GM06990 (cell line): ENCODE measurements around the gene AXDND1.
"Not testable (repeated sequence)": the region's sequence is repeated elsewhere in the genome, so short reads cannot be mapped to it uniquely, and the experiment has no call there.

Experiments used
- DNase-seq: peaks from one replicate; pipeline ENCODE4 v3.0.0-alpha.2; 2011; ENCODE audit not compliant: insufficient read length; ENCODE audit errors: extremely low read depth
- H3K27me3 ChIP-seq: replicated peaks from 2 replicates; pipeline ENCODE4 v1.6.0; 2011; ENCODE audit warnings: low read length; ENCODE audit not compliant: control insufficient read depth, insufficient read depth
- H3K36me3 ChIP-seq: 2 replicates; pipeline ENCODE4 v1.5.1; 2011; ENCODE audit warnings: low read length; ENCODE audit not compliant: control insufficient read depth, insufficient read depth
- H3K4me3 ChIP-seq: replicated peaks from 2 replicates; pipeline ENCODE4 v1.5.1; 2011; ENCODE audit warnings: low read depth, mild to moderate bottlenecking, control low read depth, low read length
- CTCF ChIP-seq: IDR thresholded peaks from 2 replicates; pipeline ENCODE4 v1.5.1; 2011; ENCODE audit warnings: low read length, control low read depth, mild to moderate bottlenecking, inconsistent platforms; ENCODE audit not compliant: insufficient read depth, poor library complexity, severe bottlenecking

Gene AXDND1

GRCh38 chr1:179424610-179425009, 58.8 kb downstream of the AXDND1 start:
- H3K4me3 ChIP-seq, result no peak overlapping the region
- TF ChIP-seq CTCF, result no peak

GRCh38 chr1:179425186-179425585, 59.4 kb downstream of the AXDND1 start:
- Histone ChIP-seq H3K27me3 (no peaks in the 10 kb centered on the region), H3K4me3 (no peak overlapping the region), H3K36me3 (no peaks in the 10 kb centered on the region)
- TF ChIP-seq CTCF, result no peak
- DNase-seq, result no peak

More at GRCh38 chr1:179424610-179425009, 58.8 kb downstream of the AXDND1 start:
- H3K27me3 ChIP-seq, result no peaks in the 10 kb centered on the region
- no peak for DNase-seq
- H3K36me3 ChIP-seq, result no peaks in the 10 kb centered on the region

- no peak for TF ChIP-seq CTCF
- Histone ChIP-seq H3K4me3 (no peak overlapping the region), H3K36me3 (no peaks in the 10 kb centered on the region), H3K27me3 (no peaks in the 10 kb centered on the region)
- no peak for DNase-seq
Observed at GRCh38 chr1:179437171-179437570, 71.4 kb downstream of the AXDND1 start.

GRCh38 chr1:179439646-179440045, 73.9 kb downstream of the AXDND1 start:
- H3K27me3 ChIP-seq, H3K4me3 ChIP-seq, DNase-seq, H3K36me3 ChIP-seq: not testable (repeated sequence)

GRCh38 chr1:179440301-179440700, 74.5 kb downstream of the AXDND1 start:
- H3K27me3 ChIP-seq, H3K4me3 ChIP-seq, H3K36me3 ChIP-seq, DNase-seq: not testable (repeated sequence)

- Histone ChIP-seq H3K36me3 (no peaks in the 10 kb centered on the region), H3K4me3 (no peak overlapping the region), H3K27me3 (no peaks in the 10 kb centered on the region)
- DNase-seq, result no peak
- no peak for TF ChIP-seq CTCF
Observed at GRCh38 chr1:179440971-179441370, 75.2 kb downstream of the AXDND1 start.

GRCh38 chr1:179441501-179441900, 75.7 kb downstream of the AXDND1 start:
- no peak for DNase-seq
- Histone ChIP-seq H3K27me3 (no peaks in the 10 kb centered on the region), H3K4me3 (no peak overlapping the region), H3K36me3 (no peaks in the 10 kb centered on the region)
- TF ChIP-seq CTCF, result no peak

- H3K27me3 ChIP-seq, H3K36me3 ChIP-seq, H3K4me3 ChIP-seq, DNase-seq: not testable (repeated sequence)
Observed at GRCh38 chr1:179442846-179443245, 77.1 kb downstream of the AXDND1 start.
